OCI-LY1 (cell line): ENCODE data around the gene IQSEC1.

Experiments
- H2AFZ ChIP-seq: fragments of 200-600 bp; sonication (generic), shearing (Covaris generic); 2 replicates; pipeline ENCODE4 v1.6.0; 2014; ENCODE audit warnings: antibody characterized with exemption, mild to moderate bottlenecking, low read length
- H3F3A ChIP-seq: fragments of 200-600 bp; sonication (generic), shearing (Covaris generic); 2 replicates; pipeline ENCODE4 v1.6.0; 2014; ENCODE audit warnings: mild to moderate bottlenecking, antibody characterized with exemption, low read length, moderate library complexity; ENCODE audit not compliant: insufficient read depth
- H3K27ac ChIP-seq: fragments of 200-600 bp; sonication (generic); 2 replicates; pipeline ENCODE4 v1.5.1; 2014; ENCODE audit warnings: low read length, mixed run types, mild to moderate bottlenecking, low read depth; ENCODE audit not compliant: poor library complexity, severe bottlenecking
- H3K27me3 ChIP-seq: fragments of 200-600 bp; sonication (generic); 2 replicates; pipeline ENCODE4 v1.6.0; 2014; ENCODE audit warnings: antibody characterized with exemption, mild to moderate bottlenecking, low read length, moderate library complexity; ENCODE audit not compliant: insufficient read depth
- H3K36me3 ChIP-seq: fragments of 200-600 bp; sonication (generic); 2 replicates; pipeline ENCODE4 v1.6.1; 2014; ENCODE audit warnings: mild to moderate bottlenecking, antibody characterized with exemption, low read length, moderate library complexity, mixed read lengths; ENCODE audit not compliant: insufficient read depth
- H3K4me1 ChIP-seq: fragments of 200-600 bp; sonication (generic); 2 replicates; pipeline ENCODE4 v1.5.1; 2014; ENCODE audit warnings: mild to moderate bottlenecking, low read length, moderate library complexity; ENCODE audit not compliant: insufficient read depth, severe bottlenecking
- H3K4me2 ChIP-seq: fragments of 200-600 bp; sonication (generic), shearing (Covaris generic); 2 replicates; pipeline ENCODE4 v1.6.1; 2014; ENCODE audit warnings: low read length
- H3K4me3 ChIP-seq: fragments of 200-600 bp; sonication (generic); 2 replicates; pipeline ENCODE4 v1.5.1; 2014; ENCODE audit warnings: low read length, low read depth, mild to moderate bottlenecking, mixed read lengths; ENCODE audit not compliant: poor library complexity, severe bottlenecking
- H3K79me2 ChIP-seq: fragments of 200-600 bp; shearing (Covaris generic); 2 replicates; pipeline ENCODE4 v1.6.1; 2016; ENCODE audit warnings: mixed run types, low read length, mixed read lengths; ENCODE audit not compliant: insufficient read depth
- H3K9ac ChIP-seq: fragments of 200-600 bp; sonication (generic), shearing (Covaris generic); 2 replicates; pipeline ENCODE4 v1.6.1; 2014; ENCODE audit warnings: mild to moderate bottlenecking, low read length, mixed read lengths
- H3K9me2 ChIP-seq: fragments of 200-600 bp; sonication (generic), shearing (Covaris generic); 2 replicates; pipeline ENCODE4 v1.6.1; 2014; ENCODE audit warnings: low read depth, mild to moderate bottlenecking, low read length, mixed read lengths
- H3K9me3 ChIP-seq: fragments of 200-600 bp; shearing (Covaris generic); 2 replicates; pipeline ENCODE4 v1.6.1; 2014; ENCODE audit warnings: low read length, mixed read lengths
- H4K20me1 ChIP-seq: fragments of 200-600 bp; sonication (generic), shearing (Covaris generic); 2 replicates; pipeline ENCODE4 v1.6.0; 2016; ENCODE audit warnings: mild to moderate bottlenecking, low read length; ENCODE audit not compliant: insufficient read depth
- CTCF ChIP-seq: fragments of 200-600 bp; sonication (generic), shearing (Covaris generic); IDR thresholded peaks from 2 replicates; pipeline ENCODE4 v1.5.1; 2017; ENCODE audit warnings: mild to moderate bottlenecking, antibody characterized with exemption, low read length, moderate library complexity, mixed read lengths
- EZH2 ChIP-seq: fragments of 200-600 bp; sonication (generic), shearing (Covaris generic); IDR thresholded peaks from 2 replicates; pipeline ENCODE4 v1.8.0; 2017; ENCODE audit warnings: borderline replicate concordance, mixed run types, mild to moderate bottlenecking, antibody characterized with exemption, low read length, moderate library complexity, mixed read lengths

The IQSEC1 gene

GRCh38 chr3:12991861-12992281 lies 81.4 kb downstream of the IQSEC1 start:
- TF ChIP-seq EZH2: no peak
- no peak for TF ChIP-seq CTCF
- Histone ChIP-seq H3F3A (no peaks in the 10 kb centered on the region), H3K36me3 (no peaks in the 10 kb centered on the region; the same call in 1 of the 2 replicates), H3K27me3 (peaks cover 12% of the 10 kb centered on the region; the same call in 1 of the 2 replicates), H3K9ac (no peak overlapping the region), H3K4me3 (no peak overlapping the region), H4K20me1 (no peaks in the 10 kb centered on the region), H3K9me2 (no peaks in the 10 kb centered on the region), H3K27ac (no peak overlapping the region), H2AFZ (no peak overlapping the region), H3K9me3 (no peaks in the 10 kb centered on the region), H3K4me1 (peaks cover 13% of the 10 kb centered on the region), H3K79me2 (no peaks in the 10 kb centered on the region), H3K4me2 (no peak overlapping the region)

GRCh38 chr3:12991481-12991837 lies 81.8 kb downstream of the IQSEC1 start:
- no peaks in the 10 kb centered on the region for H3K9me2 ChIP-seq
- peaks cover 12% of the 10 kb centered on the region; the same call in 1 of the 2 replicates for H3K27me3 ChIP-seq
- H3K4me2 ChIP-seq: no peak overlapping the region
- no peaks in the 10 kb centered on the region for H3F3A ChIP-seq
- no peaks in the 10 kb centered on the region for H3K9me3 ChIP-seq
- H2AFZ ChIP-seq: no peak overlapping the region
- TF ChIP-seq EZH2: no peak
- no peak for TF ChIP-seq CTCF
- no peaks in the 10 kb centered on the region; the same call in 1 of the 2 replicates for H3K36me3 ChIP-seq
- H3K9ac ChIP-seq: no peak overlapping the region
- no peak overlapping the region for H3K4me3 ChIP-seq
- H4K20me1 ChIP-seq: no peaks in the 10 kb centered on the region
- peaks cover 13% of the 10 kb centered on the region for H3K4me1 ChIP-seq
- H3K27ac ChIP-seq: no peak overlapping the region
- H3K79me2 ChIP-seq: no peaks in the 10 kb centered on the region

GRCh38 chr3:12990781-12991480 lies 82.3 kb downstream of the IQSEC1 start:
- no peak overlapping the region for H2AFZ ChIP-seq
- H3K9ac ChIP-seq: no peak overlapping the region
- no peaks in the 10 kb centered on the region for H3K79me2 ChIP-seq
- H3K9me2 ChIP-seq: no peaks in the 10 kb centered on the region
- no peaks in the 10 kb centered on the region for H3K9me3 ChIP-seq
- no peak overlapping the region for H3K27ac ChIP-seq
- H3K4me1 ChIP-seq: peaks cover 13% of the 10 kb centered on the region
- H3K4me3 ChIP-seq: no peak overlapping the region
- peaks cover 12% of the 10 kb centered on the region; the same call in 1 of the 2 replicates for H3K27me3 ChIP-seq
- no peak overlapping the region for H3K4me2 ChIP-seq
- H4K20me1 ChIP-seq: no peaks in the 10 kb centered on the region
- no peak for TF ChIP-seq EZH2
- no peaks in the 10 kb centered on the region; the same call in 1 of the 2 replicates for H3K36me3 ChIP-seq
- H3F3A ChIP-seq: no peaks in the 10 kb centered on the region

GRCh38 chr3:12990306-12990705 lies 82.9 kb downstream of the IQSEC1 start:
- Histone ChIP-seq H4K20me1 (no peaks in the 10 kb centered on the region), H3K27me3 (peaks cover 12% of the 10 kb centered on the region; the same call in 1 of the 2 replicates), H3K4me2 (no peak overlapping the region), H3K9ac (no peak overlapping the region), H3K36me3 (no peaks in the 10 kb centered on the region; the same call in 1 of the 2 replicates), H3K4me1 (peaks cover 12% of the 10 kb centered on the region), H3K27ac (no peak overlapping the region), H3K79me2 (no peaks in the 10 kb centered on the region), H3K9me3 (no peaks in the 10 kb centered on the region), H3K4me3 (no peak overlapping the region), H3K9me2 (no peaks in the 10 kb centered on the region), H3F3A (no peaks in the 10 kb centered on the region), H2AFZ (no peak overlapping the region)
- TF ChIP-seq CTCF: no peak
- TF ChIP-seq EZH2: no peak
